OCI-LY1 (cell line): Measurements from ENCODE around the gene DCLK1.

Experiments used
- CTCF ChIP-seq: fragments of 200-600 bp; sonication (generic), shearing (Covaris generic); IDR thresholded peaks from 2 replicates; pipeline ENCODE4 v1.5.1; 2017; ENCODE audit warnings: mild to moderate bottlenecking, antibody characterized with exemption, low read length, moderate library complexity, mixed read lengths
- EZH2 ChIP-seq: fragments of 200-600 bp; sonication (generic), shearing (Covaris generic); IDR thresholded peaks from 2 replicates; pipeline ENCODE4 v1.8.0; 2017; ENCODE audit warnings: borderline replicate concordance, mixed run types, mild to moderate bottlenecking, antibody characterized with exemption, low read length, moderate library complexity, mixed read lengths

GRCh38 chr13:35874704-35875103 is 256.5 kb downstream of the DCLK1 start:
- TF ChIP-seq CTCF (no peak), EZH2 (no peak)
